ENCODE results near the gene GRK5. TPM values are rescaled to one million over a fixed set of nuclear protein-coding genes. Genes with fewer than 3 reads are reported as not detected.

Gene GRK5
- total RNA-seq, 1 experiment from 2014 or later = 0.82 TPM

- no peak for TF ChIP-seq CTCF (IDR thresholded peaks at IDR 0.05; ENCODE audit: unreplicated experiment)
- Mint-ChIP-seq H3K36me3 (ENCODE audit: insufficient read depth, unreplicated experiment) (no peaks in the 10 kb centered on the region), H3K27ac (ENCODE audit: low read depth, unreplicated experiment) (no peak overlapping the region), H3K9me3 (ENCODE audit: unreplicated experiment) (no peaks in the 10 kb centered on the region), H3K4me1 (ENCODE audit: insufficient read depth, unreplicated experiment) (peaks cover 6% of the 10 kb centered on the region), H3K4me3 (ENCODE audit: unreplicated experiment) (no peak overlapping the region), H3K27me3 (ENCODE audit: insufficient read depth, unreplicated experiment) (no peaks in the 10 kb centered on the region)
- ChIA-PET POLR2A (no interaction called here), CTCF (interaction anchor here (0.7 kb wide), 1 partner anchor 33 kb away, joined by 3 read pairs; no protein-coding TSS in a partner anchor)
- no peak for DNase-seq (ENCODE audit: unreplicated experiment)
- intact Hi-C loops (cut with micrococcal nuclease) = no loop called here
- no TSS peak for BruUV-seq (replicated peaks)
These were observed 56.7 kb downstream of the GRK5 start for GRCh38 chr10:119263951-119264617.

DNA sequence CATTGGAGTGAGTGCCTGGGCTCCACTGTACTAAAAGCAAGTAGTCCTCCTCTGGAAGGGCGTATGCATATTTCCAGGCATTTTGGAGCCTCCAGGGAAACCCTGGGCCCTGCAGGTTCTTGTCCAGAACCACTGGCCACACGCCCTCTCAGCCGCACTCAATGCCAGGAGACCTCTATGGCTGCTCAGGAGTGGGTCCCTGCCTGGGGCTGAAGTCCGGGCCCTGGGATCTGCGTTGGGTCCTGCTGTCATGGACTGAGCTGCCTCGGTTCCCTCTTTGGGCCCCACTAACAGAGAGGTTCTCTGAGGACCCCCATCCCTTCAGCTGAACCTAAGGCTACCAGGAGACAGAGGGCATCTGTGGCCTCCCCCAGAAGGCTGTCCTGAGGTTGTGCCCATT lies 58.3 kb downstream of the GRK5 start:
- ChIA-PET POLR2A (interaction anchor here (0.6 kb wide), 1 partner anchor 12 kb away, joined by 3 read pairs; no protein-coding TSS in a partner anchor), CTCF (no interaction called here)
- no peak overlapping the region for H3K27ac Mint-ChIP-seq (ENCODE audit: low read depth, unreplicated experiment)
- H3K9me3 Mint-ChIP-seq (ENCODE audit: unreplicated experiment) = no peaks in the 10 kb centered on the region
- H3K4me1 Mint-ChIP-seq (ENCODE audit: insufficient read depth, unreplicated experiment) = peaks cover 6% of the 10 kb centered on the region
- no TSS peak for BruUV-seq (replicated peaks)
- H3K27me3 Mint-ChIP-seq (ENCODE audit: insufficient read depth, unreplicated experiment) = no peaks in the 10 kb centered on the region
- H3K36me3 Mint-ChIP-seq (ENCODE audit: insufficient read depth, unreplicated experiment) = no peaks in the 10 kb centered on the region
- intact Hi-C loops (cut with micrococcal nuclease) = no loop called here
- no peak for TF ChIP-seq CTCF (IDR thresholded peaks at IDR 0.05; ENCODE audit: unreplicated experiment)
- H3K4me3 Mint-ChIP-seq (ENCODE audit: unreplicated experiment) = no peak overlapping the region
- DNase-seq (ENCODE audit: unreplicated experiment) = no peak

DNA sequence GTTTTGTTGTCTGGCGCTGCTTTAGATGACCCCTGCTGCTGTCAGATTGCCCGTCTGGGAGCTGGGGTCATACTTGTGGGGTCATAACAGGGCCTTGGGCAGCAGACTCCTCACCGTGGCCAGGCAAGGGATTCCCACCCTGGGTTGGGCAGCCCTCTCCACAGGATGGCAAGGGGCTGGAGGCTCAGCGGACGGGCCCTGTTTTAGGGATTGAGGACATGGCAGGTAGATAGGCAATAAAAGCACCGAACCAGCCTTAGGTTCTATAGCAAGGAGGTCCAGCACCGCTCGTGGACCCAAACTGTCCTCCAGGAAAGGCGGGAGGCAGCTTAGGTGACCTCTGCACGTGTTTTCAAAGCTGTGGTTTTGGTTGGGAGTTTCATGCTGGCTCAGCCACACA lies 60.0 kb downstream of the GRK5 start:
- POLR2A ChIA-PET = interaction anchor here (0.6 kb wide), 1 partner anchor 17 kb away, joined by 3 read pairs; no protein-coding TSS in a partner anchor

DNA sequence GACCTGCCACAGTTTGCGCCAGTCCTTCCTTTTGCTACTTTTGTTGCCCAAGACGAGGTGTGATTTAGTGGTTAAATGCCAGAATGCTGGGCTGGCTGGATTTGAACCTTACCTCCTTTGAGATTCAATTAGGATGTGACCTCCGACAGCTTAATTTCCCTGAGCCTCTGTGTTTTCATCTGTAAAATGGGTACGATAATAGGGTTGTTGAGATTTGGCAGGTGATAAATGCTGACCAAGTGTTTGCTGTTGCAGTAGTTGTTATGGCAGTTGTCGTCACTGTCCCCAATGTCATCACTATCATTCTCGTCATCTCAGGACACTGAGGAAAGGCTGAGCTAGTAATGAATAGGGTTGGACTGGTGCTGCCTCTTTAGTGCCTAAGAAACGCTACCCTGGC lies 61.1 kb downstream of the GRK5 start:
- BruUV-seq (replicated peaks) = no TSS peak
- no peak for DNase-seq (ENCODE audit: unreplicated experiment)
- no peak for TF ChIP-seq CTCF (IDR thresholded peaks at IDR 0.05; ENCODE audit: unreplicated experiment)
- H3K4me1 Mint-ChIP-seq (ENCODE audit: insufficient read depth, unreplicated experiment) = peaks cover 14% of the 10 kb centered on the region
- no peak overlapping the region for H3K4me3 Mint-ChIP-seq (ENCODE audit: unreplicated experiment)
- H3K36me3 Mint-ChIP-seq (ENCODE audit: insufficient read depth, unreplicated experiment) = no peaks in the 10 kb centered on the region
- H3K9me3 Mint-ChIP-seq (ENCODE audit: unreplicated experiment) = no peaks in the 10 kb centered on the region
- H3K27me3 Mint-ChIP-seq (ENCODE audit: insufficient read depth, unreplicated experiment) = no peaks in the 10 kb centered on the region
- intact Hi-C loops (cut with micrococcal nuclease) = no loop called here
- POLR2A ChIA-PET = interaction anchor here (0.7 kb wide), 1 partner anchor 107 kb away, joined by 3 read pairs; no protein-coding TSS in a partner anchor
- CTCF ChIA-PET = interaction anchor here (0.6 kb wide), 1 partner anchor 37 kb away, joined by 3 read pairs; no protein-coding TSS in a partner anchor
- no peak overlapping the region for H3K27ac Mint-ChIP-seq (ENCODE audit: low read depth, unreplicated experiment)

More for the DNA sequence above, 60.0 kb downstream of the GRK5 start:
- Mint-ChIP-seq H3K27ac (ENCODE audit: low read depth, unreplicated experiment) (no peak overlapping the region), H3K4me3 (ENCODE audit: unreplicated experiment) (no peak overlapping the region), H3K36me3 (ENCODE audit: insufficient read depth, unreplicated experiment) (no peaks in the 10 kb centered on the region), H3K27me3 (ENCODE audit: insufficient read depth, unreplicated experiment) (no peaks in the 10 kb centered on the region), H3K4me1 (ENCODE audit: insufficient read depth, unreplicated experiment) (peaks cover 14% of the 10 kb centered on the region), H3K9me3 (ENCODE audit: unreplicated experiment) (no peaks in the 10 kb centered on the region)
- intact Hi-C loops (cut with micrococcal nuclease) = no loop called here
- CTCF ChIA-PET = no interaction called here
- DNase-seq (ENCODE audit: unreplicated experiment) = no peak
- no TSS peak for BruUV-seq (replicated peaks)
- TF ChIP-seq CTCF (IDR thresholded peaks at IDR 0.05; ENCODE audit: unreplicated experiment) = no peak
